H9 (cell line): Measurements from ENCODE around the gene MN1. TPM values are rescaled to one million over a fixed set of nuclear protein-coding genes. Genes with fewer than 3 reads are reported as not detected.

ENCODE experiments used
- DNase-seq: peaks from one replicate; pipeline ENCODE4 v3.0.0-alpha.2; 2017
- H2AFZ ChIP-seq: one replicate; pipeline ENCODE4 v1.6.1; 2013; ENCODE audit warnings: mild to moderate bottlenecking, low read length, control low read depth, moderate library complexity
- H2AK5ac ChIP-seq: 2 replicates; pipeline ENCODE4 v1.6.1; 2013; ENCODE audit warnings: low read length, control low read depth, mixed read lengths; ENCODE audit not compliant: insufficient read length
- H2BK120ac ChIP-seq: one replicate; pipeline ENCODE4 v1.6.1; 2013; ENCODE audit warnings: low read depth, mild to moderate bottlenecking, low read length, control low read depth, inconsistent platforms; ENCODE audit not compliant: poor library complexity, severe bottlenecking
- H2BK12ac ChIP-seq: 2 replicates; pipeline ENCODE4 v1.6.1; 2013; ENCODE audit warnings: low read length, control low read depth, mixed read lengths, low read depth; ENCODE audit not compliant: insufficient read length
- H2BK15ac ChIP-seq: 2 replicates; pipeline ENCODE4 v1.6.1; 2013; ENCODE audit warnings: low read depth, low read length, control low read depth
- H2BK20ac ChIP-seq: one replicate; pipeline ENCODE4 v1.6.1; 2013; ENCODE audit warnings: low read depth, mild to moderate bottlenecking, low read length, control low read depth, inconsistent platforms; ENCODE audit not compliant: poor library complexity, severe bottlenecking
- H2BK5ac ChIP-seq: 2 replicates; pipeline ENCODE4 v1.6.1; 2013; ENCODE audit warnings: low read length, control low read depth, mixed read lengths; ENCODE audit not compliant: insufficient read length
- H3K14ac ChIP-seq: 2 replicates; pipeline ENCODE4 v1.6.1; 2013; ENCODE audit warnings: low read length, control low read depth; ENCODE audit not compliant: insufficient read depth
- H3K18ac ChIP-seq: 2 replicates; pipeline ENCODE4 v1.6.1; 2013; ENCODE audit warnings: low read depth, mild to moderate bottlenecking, mixed read lengths, low read length, control low read depth; ENCODE audit not compliant: insufficient read length
- H3K23ac ChIP-seq: 2 replicates; pipeline ENCODE4 v1.6.1; 2013; ENCODE audit warnings: low read length, control low read depth, mixed read lengths, low read depth; ENCODE audit not compliant: insufficient read length
- H3K23me2 ChIP-seq: 2 replicates; pipeline ENCODE4 v1.6.1; 2013; ENCODE audit warnings: low read depth, mild to moderate bottlenecking, mixed read lengths, low read length, control low read depth; ENCODE audit not compliant: insufficient read length, poor library complexity, severe bottlenecking
- H3K27ac ChIP-seq: 2 replicates; pipeline ENCODE4 v1.5.1; 2013; ENCODE audit warnings: low read length, control low read depth, mixed read lengths, low read depth; ENCODE audit not compliant: insufficient read length
- H3K27me3 ChIP-seq: 2 replicates; pipeline ENCODE4 v1.6.1; 2013; ENCODE audit warnings: low read length, control low read depth, inconsistent platforms; ENCODE audit not compliant: insufficient read depth
- H3K4ac ChIP-seq: 2 replicates; pipeline ENCODE4 v1.6.1; 2013; ENCODE audit warnings: low read depth, mild to moderate bottlenecking, control low read depth, inconsistent platforms, low read length, moderate library complexity
- H3K4me1 ChIP-seq: 2 replicates; pipeline ENCODE4 v1.6.1; 2013; ENCODE audit warnings: low read length, control low read depth, inconsistent platforms; ENCODE audit not compliant: insufficient read depth
- H3K4me2 ChIP-seq: 2 replicates; pipeline ENCODE4 v1.6.1; 2013; ENCODE audit warnings: low read length, control low read depth, mixed read lengths; ENCODE audit not compliant: insufficient read length, insufficient read depth
- H3K56ac ChIP-seq: 2 replicates; pipeline ENCODE4 v1.6.1; 2013; ENCODE audit warnings: low read depth, mild to moderate bottlenecking, mixed read lengths, low read length, control low read depth; ENCODE audit not compliant: insufficient read length
- H3K79me1 ChIP-seq: 2 replicates; pipeline ENCODE4 v1.6.1; 2013; ENCODE audit warnings: low read depth, mild to moderate bottlenecking, moderate library complexity, low read length, control low read depth, inconsistent platforms; ENCODE audit not compliant: insufficient read depth, poor library complexity, severe bottlenecking
- H3K79me2 ChIP-seq: 2 replicates; pipeline ENCODE4 v1.6.1; 2013; ENCODE audit warnings: low read length, control low read depth, inconsistent platforms; ENCODE audit not compliant: insufficient read depth
- H3K9ac ChIP-seq: 2 replicates; pipeline ENCODE4 v1.6.1; 2013; ENCODE audit warnings: low read length, control low read depth, mixed read lengths; ENCODE audit not compliant: insufficient read length; ENCODE audit errors: extremely low read depth
- H3K9me3 ChIP-seq: one replicate; pipeline ENCODE4 v1.6.1; 2013; ENCODE audit warnings: low read depth, low read length, inconsistent platforms; ENCODE audit not compliant: control insufficient read depth
- H3T11ph ChIP-seq: one replicate; pipeline ENCODE4 v1.6.1; 2013; ENCODE audit warnings: mild to moderate bottlenecking, low read length, control low read depth, inconsistent platforms
- H4K20me1 ChIP-seq: one replicate; pipeline ENCODE4 v1.6.1; 2013; ENCODE audit not compliant: control insufficient read depth, insufficient read length, insufficient read depth
- H4K5ac ChIP-seq: 2 replicates; pipeline ENCODE4 v1.6.1; 2013; ENCODE audit warnings: low read depth, mild to moderate bottlenecking, mixed read lengths, low read length, control low read depth; ENCODE audit not compliant: insufficient read length
- H4K8ac ChIP-seq: replicated peaks from 2 replicates; pipeline ENCODE4 v1.6.1; 2013; ENCODE audit warnings: low read length, control low read depth, mixed read lengths, low read depth; ENCODE audit not compliant: insufficient read length
- H4K91ac ChIP-seq: 2 replicates; pipeline ENCODE4 v1.6.1; 2013; ENCODE audit warnings: low read depth, mild to moderate bottlenecking, moderate library complexity, mixed read lengths, low read length, control low read depth; ENCODE audit not compliant: insufficient read length
- H3K27ac Mint-ChIP-seq, 3 experiments: 2 replicates in 2 of 3; 3 replicates in 1 of 3; pipeline ENCODE4 v1.8.0; 2020 to 2021; ENCODE audit warnings: mixed read lengths in 3 of 3, mild to moderate bottlenecking in 1 of 3, moderate library complexity in 1 of 3
- H3K27me3 Mint-ChIP-seq: 2 replicates; pipeline ENCODE4 v1.8.0; 2021; ENCODE audit warnings: low read depth, mild to moderate bottlenecking, moderate library complexity, mixed read lengths
- H3K36me3 Mint-ChIP-seq, 3 experiments: 2 replicates in 2 of 3; 3 replicates in 1 of 3; pipeline ENCODE4 v1.8.0; 2020 to 2021; ENCODE audit warnings: low read depth in 3 of 3, mixed read lengths in 3 of 3; ENCODE audit not compliant: insufficient read depth in 1 of 3
- H3K4me1 Mint-ChIP-seq, 2 experiments: 2 replicates each; pipeline ENCODE4 v1.8.0; 2020; ENCODE audit warnings: mixed read lengths in 2 of 2
- H3K4me3 Mint-ChIP-seq, 2 experiments: 2 replicates in 1 of 2; 3 replicates in 1 of 2; pipeline ENCODE4 v1.8.0; 2020 to 2021; ENCODE audit warnings: mild to moderate bottlenecking in 2 of 2, mixed read lengths in 2 of 2, moderate library complexity in 1 of 2
- H3K9me3 Mint-ChIP-seq, 2 experiments: 2 replicates in 1 of 2; 3 replicates in 1 of 2; pipeline ENCODE4 v1.8.0; 2020; ENCODE audit warnings: mild to moderate bottlenecking in 2 of 2, mixed read lengths in 2 of 2, moderate library complexity in 1 of 2
- CTCF ChIP-seq: fragments of 200-600 bp; sonication (generic); conservative IDR thresholded peaks from 3 replicates; pipeline ENCODE4 v1.8.0; 2021; ENCODE audit warnings: antibody characterized with exemption, mild to moderate bottlenecking
- WGBS: extraction: QIAGEN DNeasy Blood & Tissue Kit; methylation state at CpG from one replicate; pipeline ENCODE4 v1.1.7; 2013; ENCODE audit warnings: missing lambda C conversion rate, low lambda C conversion rate, mixed read lengths; ENCODE audit not compliant: insufficient read length; ENCODE audit errors: extremely low coverage; 5-methylcytosine and 5-hydroxymethylcytosine counted together
- total RNA-seq: library from RNA; stranded (reverse); gene quantifications from 2 replicates; pipeline ENCODE4 v1.2.1, GENCODE V29; 2021

Gene MN1
- total RNA-seq, 1 experiment from 2014 or later: 2.8 TPM

- WGBS: no CpG with 5 or more reads among the region's 9 CpGs
Measured at GRCh38 chr22:27751277-27752070, 50.1 kb downstream of the MN1 start.

More at GRCh38 chr22:27751277-27752070, 50.1 kb downstream of the MN1 start:
- no peak for DNase-seq
- no peak for TF ChIP-seq CTCF
- peaks cover 16% of the 10 kb centered on the region for H3K27me3 Mint-ChIP-seq
- peak overlapping the region in 1 of 3 experiments; percentile 86; a peak in 1 of 7 replicates for H3K27ac Mint-ChIP-seq
- H3K23ac ChIP-seq: no peak overlapping the region
- peaks cover 14% of the 10 kb centered on the region for H3K4me1 ChIP-seq
- no peaks in the 10 kb centered on the region for H3K79me2 ChIP-seq
- no peak overlapping the region for H3K4ac ChIP-seq
- no peak overlapping the region for H3K4me3 Mint-ChIP-seq
- H3K56ac ChIP-seq: no peak overlapping the region
- no peak overlapping the region for H2BK20ac ChIP-seq
- no peaks in the 10 kb centered on the region for H3K9me3 Mint-ChIP-seq
- H3K27me3 ChIP-seq: no peaks in the 10 kb centered on the region
- H3K79me1 ChIP-seq: no peaks in the 10 kb centered on the region
- no peak overlapping the region for H2BK12ac ChIP-seq
- no peak overlapping the region for H2BK5ac ChIP-seq
- H2BK15ac ChIP-seq: no peak overlapping the region
- no peak overlapping the region for H4K91ac ChIP-seq
- H2AK5ac ChIP-seq: no peak overlapping the region
- no peaks in the 10 kb centered on the region for H3K9me3 ChIP-seq
- H3T11ph ChIP-seq: no peak overlapping the region
- H4K20me1 ChIP-seq: peaks cover 2% of the 10 kb centered on the region
- peaks cover 46% of the 10 kb centered on the region in 2 experiments for H3K4me1 Mint-ChIP-seq
- H3K18ac ChIP-seq: no peak overlapping the region
- H2AFZ ChIP-seq: no peak overlapping the region
- no peak overlapping the region for H3K27ac ChIP-seq
- no peak overlapping the region for H3K9ac ChIP-seq
- no peak overlapping the region for H4K8ac ChIP-seq
- H3K36me3 Mint-ChIP-seq: no peaks in the 10 kb centered on the region; a peak in 1 of 7 replicates
- H4K5ac ChIP-seq: no peak overlapping the region
- H3K14ac ChIP-seq: no peak overlapping the region
- H3K4me2 ChIP-seq: no peak overlapping the region
- H2BK120ac ChIP-seq: no peak overlapping the region
- no peaks in the 10 kb centered on the region for H3K23me2 ChIP-seq
